H1 (cell line): Measurements from ENCODE around the gene OPCML. TPM values are rescaled to one million over a fixed set of nuclear protein-coding genes. Genes with fewer than 3 reads are reported as not detected.
A peak's percentile ranks its signal among the peaks of the same experiment; 100 is the strongest.

Experiments
- CTCF ChIA-PET: fragments of 300-600 bp; sonication (Branson Sonifier 250); formaldehyde crosslinking; loops from one replicate; lab custom pipeline; 2021; ENCODE audit not compliant: partially characterized antibody; lab: Charles Lee
- POLR2A ChIA-PET: fragments of 300-600 bp; sonication (Branson Sonifier 250); formaldehyde crosslinking; loops from one replicate; lab custom pipeline; 2021; ENCODE audit warnings: inconsistent platforms; ENCODE audit not compliant: partially characterized antibody; lab: Charles Lee
- DNase-seq, 2 experiments: peaks; one replicate each; pipeline versions ENCODE4 v3.0.0 to v3.0.0-alpha.2; 2010 to 2022; ENCODE audit warnings: low spot score in 2 of 2, low read depth in 1 of 2, mixed read lengths in 1 of 2
- FAIRE-seq: peaks from 2 replicates; lab custom pipeline; 2011; peaks lifted over from hg19 to GRCh38; lab: Jason Lieb, UNC
- H2AFZ ChIP-seq: 2 replicates; pipeline ENCODE4 v1.8.1; 2012; ENCODE audit warnings: low read length, inconsistent platforms
- H2AK5ac ChIP-seq: 2 replicates; pipeline ENCODE4 v1.6.1; 2013; ENCODE audit warnings: low read depth, low read length
- H2BK120ac ChIP-seq: replicated peaks from 2 replicates; pipeline ENCODE3; 2013; ENCODE audit warnings: low read depth, low read length, inconsistent platforms
- H2BK12ac ChIP-seq: 2 replicates; pipeline ENCODE4 v1.6.1; 2013; ENCODE audit warnings: low read depth, low read length
- H2BK15ac ChIP-seq: 2 replicates; pipeline ENCODE4 v1.6.1; 2013; ENCODE audit warnings: low read length
- H2BK20ac ChIP-seq: 2 replicates; pipeline ENCODE4 v1.6.1; 2013; ENCODE audit warnings: low read length
- H2BK5ac ChIP-seq: 2 replicates; pipeline ENCODE4 v1.6.1; 2013; ENCODE audit warnings: low read depth, low read length
- H3K14ac ChIP-seq: 2 replicates; pipeline ENCODE4 v1.6.1; 2013; ENCODE audit warnings: inconsistent platforms; ENCODE audit not compliant: insufficient read length
- H3K18ac ChIP-seq: 2 replicates; pipeline ENCODE4 v1.6.1; 2013; ENCODE audit warnings: low read length; ENCODE audit errors: extremely low read depth
- H3K23ac ChIP-seq: 2 replicates; pipeline ENCODE4 v1.6.1; 2013; ENCODE audit warnings: inconsistent platforms; ENCODE audit not compliant: insufficient read length
- H3K23me2 ChIP-seq: 2 replicates; pipeline ENCODE4 v1.6.1; 2013; ENCODE audit warnings: low read depth, low read length
- H3K27ac ChIP-seq: 2 replicates; pipeline ENCODE4 v1.6.1; 2011; ENCODE audit warnings: low read depth, low read length, inconsistent platforms
- H3K27me3 ChIP-seq, 4 experiments: replicated peaks in 1 of 4; 1 replicate in 1 of 4; 2 replicates in 3 of 4; pipeline versions ENCODE4 v1.6.1 to v1.8.1; 2011 to 2013; ENCODE audit warnings: low read length in 3 of 4, mild to moderate bottlenecking in 3 of 4, inconsistent platforms in 2 of 4, mixed read lengths in 2 of 4, moderate library complexity in 1 of 4; ENCODE audit not compliant: control insufficient read depth in 3 of 4, insufficient read depth in 3 of 4; ENCODE audit errors: extremely low read depth in 1 of 4
- H3K36me3 ChIP-seq, 4 experiments: 2 replicates each; pipeline versions ENCODE4 v1.6.1 to v1.8.1; 2011 to 2013; ENCODE audit warnings: mild to moderate bottlenecking in 4 of 4, low read length in 3 of 4, moderate library complexity in 2 of 4, control low read depth in 1 of 4, inconsistent platforms in 1 of 4; ENCODE audit not compliant: insufficient read depth in 4 of 4, control insufficient read depth in 2 of 4
- H3K4ac ChIP-seq: replicated peaks from 2 replicates; pipeline ENCODE3; 2013; ENCODE audit warnings: low read length, low read depth, mixed read lengths, inconsistent platforms; ENCODE audit not compliant: insufficient read length
- H3K4me1 ChIP-seq, 4 experiments: replicated peaks in 1 of 4; 1 replicate in 1 of 4; 2 replicates in 3 of 4; pipeline versions ENCODE4 v1.6.1 to v1.8.1; 2011 to 2013; ENCODE audit warnings: low read length in 3 of 4, inconsistent platforms in 2 of 4, mixed read lengths in 1 of 4; ENCODE audit not compliant: insufficient read depth in 4 of 4, control insufficient read depth in 3 of 4
- H3K4me2 ChIP-seq, 2 experiments: 2 replicates each; pipeline versions ENCODE4 v1.6.1 to v1.8.1; 2011 to 2013; ENCODE audit warnings: low read depth in 2 of 2, low read length in 2 of 2, control low read depth in 1 of 2, inconsistent platforms in 1 of 2, mild to moderate bottlenecking in 1 of 2; ENCODE audit not compliant: insufficient read depth in 1 of 2
- H3K4me3 ChIP-seq, 4 experiments: fragments of 200-600, 300-600 bp in 1 of 4; sonication (generic), shearing (Covaris generic), sonication (Bioruptor Twin) in 1 of 4; 2 replicates each; pipeline versions ENCODE4 v1.5.1 to v1.8.1; 2011 to 2016; ENCODE audit warnings: low read length in 4 of 4, low read depth in 3 of 4, control low read depth in 2 of 4, inconsistent platforms in 2 of 4, mild to moderate bottlenecking in 2 of 4, mixed read lengths in 1 of 4, moderate library complexity in 1 of 4; ENCODE audit not compliant: insufficient read depth in 2 of 4; ENCODE audit errors: extremely low read depth in 1 of 4
- H3K56ac ChIP-seq: replicated peaks from 2 replicates; pipeline ENCODE3; 2013; ENCODE audit warnings: low read depth, mild to moderate bottlenecking, mixed read lengths, low read length, inconsistent platforms; ENCODE audit not compliant: insufficient read length
- H3K79me1 ChIP-seq: 2 replicates; pipeline ENCODE4 v1.6.1; 2013; ENCODE audit warnings: low read depth, low read length, control low read depth
- H3K79me2 ChIP-seq, 2 experiments: 2 replicates each; pipeline versions ENCODE4 v1.6.1 to v1.8.1; 2012 to 2013; ENCODE audit warnings: low read length in 2 of 2, mild to moderate bottlenecking in 2 of 2, inconsistent platforms in 1 of 2; ENCODE audit not compliant: insufficient read depth in 2 of 2, control insufficient read depth in 1 of 2
- H3K9ac ChIP-seq, 4 experiments: replicated peaks in 1 of 4; 1 replicate in 1 of 4; 2 replicates in 3 of 4; pipeline versions ENCODE4 v1.6.1 to v1.8.1; 2011 to 2013; ENCODE audit warnings: low read depth in 3 of 4, low read length in 3 of 4, control low read depth in 2 of 4, mild to moderate bottlenecking in 2 of 4, moderate library complexity in 2 of 4, inconsistent platforms in 1 of 4; ENCODE audit errors: extremely low read depth in 1 of 4
- H3K9me3 ChIP-seq, 2 experiments: 2 replicates each; pipeline versions ENCODE4 v1.6.1 to v1.8.1; 2012 to 2013; ENCODE audit warnings: mild to moderate bottlenecking in 2 of 2, moderate library complexity in 2 of 2, control low read depth in 1 of 2, inconsistent platforms in 1 of 2, low read depth in 1 of 2, low read length in 1 of 2, mixed read lengths in 1 of 2; ENCODE audit not compliant: insufficient read depth in 2 of 2
- H4K20me1 ChIP-seq, 2 experiments: replicated peaks in 1 of 2; 2 replicates each; pipeline versions ENCODE3 to v1.8.1; 2011 to 2013; ENCODE audit warnings: inconsistent platforms in 2 of 2, low read length in 2 of 2, mild to moderate bottlenecking in 1 of 2; ENCODE audit not compliant: insufficient read depth in 2 of 2, control insufficient read depth in 1 of 2
- H4K5ac ChIP-seq: 2 replicates; pipeline ENCODE4 v1.6.1; 2013; ENCODE audit warnings: low read length, low read depth, mixed read lengths, inconsistent platforms; ENCODE audit not compliant: insufficient read length
- H4K8ac ChIP-seq: 2 replicates; pipeline ENCODE4 v1.8.0; 2013; ENCODE audit warnings: mild to moderate bottlenecking, moderate library complexity, low read length, inconsistent platforms; ENCODE audit not compliant: insufficient read depth; ENCODE audit errors: extremely low read depth
- H4K91ac ChIP-seq: replicated peaks from 2 replicates; pipeline ENCODE3; 2013; ENCODE audit warnings: low read length, mixed read lengths, inconsistent platforms; ENCODE audit not compliant: insufficient read length
- BACH1 ChIP-seq: IDR thresholded peaks from 2 replicates; pipeline ENCODE4 v1.6.1; 2012; ENCODE audit warnings: low read length, improper control_type of control experiment
- HDAC2 ChIP-seq, 2 experiments: fragments of 300-600 bp in 1 of 2; sonication (generic) in 1 of 2; IDR thresholded peaks; 2 replicates each; pipeline ENCODE4 v1.6.1; 2011 to 2012; ENCODE audit warnings: low read depth in 2 of 2, low read length in 2 of 2, mild to moderate bottlenecking in 2 of 2, moderate library complexity in 2 of 2, borderline replicate concordance in 1 of 2, inconsistent platforms in 1 of 2
- KDM4A ChIP-seq: IDR thresholded peaks from one replicate; pipeline ENCODE4 v1.7.1; 2012; ENCODE audit warnings: low read depth, mild to moderate bottlenecking, moderate library complexity, low read length, inconsistent platforms; ENCODE audit not compliant: severe bottlenecking
- POLR2A ChIP-seq, 2 experiments: IDR thresholded peaks; 1 replicate in 1 of 2; 2 replicates in 1 of 2; pipeline ENCODE4 v1.6.1; 2011; ENCODE audit warnings: low read depth in 2 of 2, low read length in 2 of 2, mild to moderate bottlenecking in 2 of 2; ENCODE audit errors: control extremely low read depth in 1 of 2
- RBBP5 ChIP-seq: IDR thresholded peaks from 2 replicates; pipeline ENCODE4 v1.7.1; 2012; ENCODE audit warnings: low read depth, mild to moderate bottlenecking, inconsistent platforms, low read length, moderate library complexity, borderline replicate concordance
- YY1 ChIP-seq: IDR thresholded peaks from 2 replicates; pipeline ENCODE4 v1.6.1; 2011; ENCODE audit warnings: low read depth, mild to moderate bottlenecking, low read length
- WGBS, 2 experiments: shearing (Covaris generic) in 1 of 2; methylation state at CpG; one replicate each; pipeline versions ENCODE4 v1.1.6 to v1.1.7; 2013 to 2015; ENCODE audit warnings: low lambda C conversion rate in 2 of 2, mixed read lengths in 2 of 2, inconsistent platforms in 1 of 2, low coverage in 1 of 2, missing lambda C conversion rate in 1 of 2; ENCODE audit not compliant: insufficient replicate concordance in 2 of 2, insufficient coverage in 1 of 2, insufficient read length in 1 of 2; ENCODE audit errors: extremely low coverage in 1 of 2, missing lambda C conversion rate in 1 of 2; 5-methylcytosine and 5-hydroxymethylcytosine counted together
- polyA plus RNA-seq, 7 experiments: library from polyadenylated mRNA; depleted of rRNA in 3 of 7; stranded (reverse) in 5 of 7; unstranded in 2 of 7; fragments of >200 nt in 5 of 7; fragments of 200-250 nt in 2 of 7; gene quantifications; 1 replicate in 5 of 7; 2 replicates in 1 of 7; 4 replicates in 1 of 7; pipeline versions ENCODE4 v1.2.1 to v1.2.3, GENCODE V29; 2011 to 2013; ENCODE audit warnings: missing spikeins in 2 of 7, mixed read lengths in 2 of 7
- total RNA-seq: library from RNA; stranded (reverse); fragmentation: NEBNext Ultra II Directional; extraction: Animal tissue kit (Norgen Biotek cat#: 25700); gene quantifications from 2 replicates; pipeline ENCODE4 v1.2.1, GENCODE V29; 2021

The OPCML gene
- total and polyA plus RNA-seq, 2 of the 8 experiments (the other 6 are each of a cell fraction or from before 2014, with no cell fraction given): 2.3 to 3.1 TPM

DNA sequence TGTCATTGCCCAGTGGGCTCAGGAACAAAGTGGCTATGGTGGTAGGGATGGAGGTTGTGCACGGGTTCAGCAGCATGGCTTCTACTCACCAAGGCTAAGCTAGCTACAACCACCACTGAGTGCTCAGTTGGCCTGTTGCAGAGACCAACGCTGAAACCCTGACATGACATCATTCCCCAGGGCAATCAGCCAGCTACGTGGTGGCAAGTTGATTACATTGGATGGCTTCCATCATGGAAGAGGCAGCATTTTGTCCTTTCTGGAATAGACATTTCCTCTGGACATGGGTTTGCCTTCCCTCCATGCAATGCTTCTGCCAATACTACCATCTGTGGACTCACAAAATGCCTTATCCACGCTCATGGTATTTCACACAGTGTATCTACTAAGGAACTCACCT is 634.3 kb downstream of the OPCML start:
- Histone ChIP-seq H3K4ac (no peak overlapping the region), H2BK15ac (no peak overlapping the region), H2BK12ac (peak overlapping the region; percentile 60; the same call in 1 of the 2 replicates), H3K27me3 (no peaks in the 10 kb centered on the region), H3K14ac (no peak overlapping the region), H3K56ac (no peak overlapping the region), H2AK5ac (no peak overlapping the region), H3K23me2 (no peaks in the 10 kb centered on the region), H4K5ac (no peak overlapping the region), H2BK20ac (no peak overlapping the region), H4K20me1 (no peaks in the 10 kb centered on the region), H3K4me2 (no peak overlapping the region), H3K79me2 (no peaks in the 10 kb centered on the region), H3K79me1 (no peaks in the 10 kb centered on the region), H3K9ac (no peak overlapping the region), H3K9me3 (0 out of 4 replicates have a peak, but pooled peaks cover 0 to under 1% of the 10 kb centered on the region in 2 experiments), H3K4me3 (no peak overlapping the region), H3K4me1 (peaks cover 2 to 13% (median 9%) of the 10 kb centered on the region in 4 experiments; a peak in 6 of 7 replicates), H3K36me3 (no peaks in the 10 kb centered on the region), H2BK5ac (no peak overlapping the region), H2BK120ac (no peak overlapping the region), H4K91ac (no peak overlapping the region), H3K27ac (no peak overlapping the region), H4K8ac (no peak overlapping the region), H2AFZ (no peak overlapping the region), H3K23ac (no peak overlapping the region), H3K18ac (no peak overlapping the region)
- POLR2A ChIA-PET: no interaction called here
- 90% methylated on average over 4 of the region's 4 CpGs; no CpG with 5 or more reads in 1 of the 2 experiments for WGBS, 2 experiments
- FAIRE-seq (no peak), DNase-seq (no peak)
- CTCF ChIA-PET: interaction anchor here (1.0 kb wide), 1 partner anchor 16 kb away, joined by 4 read pairs; no protein-coding TSS in a partner anchor
- TF ChIP-seq POLR2A (IDR thresholded peaks at IDR 0.05; ENCODE audit: control extremely low read depth in 1 of 2, low read depth in 2 of 2, low read length in 2 of 2): no peak
- no peak for TF ChIP-seq HDAC2 (IDR thresholded peaks at IDR 0.05; ENCODE audit: borderline replicate concordance in 1 of 2, low read depth in 2 of 2, low read length in 2 of 2)
- TF ChIP-seq BACH1: no peak
- no peak for TF ChIP-seq YY1
- no peak for TF ChIP-seq RBBP5
- TF ChIP-seq KDM4A: no peak
